ENCODE results near the gene VPS36. TPM values are rescaled to one million over a fixed set of nuclear protein-coding genes. Genes with fewer than 3 reads are reported as not detected.

VPS36 gene
- total and polyA plus RNA-seq, 2 of the 13 experiments (the other 11 are each of a cell fraction or from before 2014, with no cell fraction given), result 17.2 to 22.4 TPM

DNA sequence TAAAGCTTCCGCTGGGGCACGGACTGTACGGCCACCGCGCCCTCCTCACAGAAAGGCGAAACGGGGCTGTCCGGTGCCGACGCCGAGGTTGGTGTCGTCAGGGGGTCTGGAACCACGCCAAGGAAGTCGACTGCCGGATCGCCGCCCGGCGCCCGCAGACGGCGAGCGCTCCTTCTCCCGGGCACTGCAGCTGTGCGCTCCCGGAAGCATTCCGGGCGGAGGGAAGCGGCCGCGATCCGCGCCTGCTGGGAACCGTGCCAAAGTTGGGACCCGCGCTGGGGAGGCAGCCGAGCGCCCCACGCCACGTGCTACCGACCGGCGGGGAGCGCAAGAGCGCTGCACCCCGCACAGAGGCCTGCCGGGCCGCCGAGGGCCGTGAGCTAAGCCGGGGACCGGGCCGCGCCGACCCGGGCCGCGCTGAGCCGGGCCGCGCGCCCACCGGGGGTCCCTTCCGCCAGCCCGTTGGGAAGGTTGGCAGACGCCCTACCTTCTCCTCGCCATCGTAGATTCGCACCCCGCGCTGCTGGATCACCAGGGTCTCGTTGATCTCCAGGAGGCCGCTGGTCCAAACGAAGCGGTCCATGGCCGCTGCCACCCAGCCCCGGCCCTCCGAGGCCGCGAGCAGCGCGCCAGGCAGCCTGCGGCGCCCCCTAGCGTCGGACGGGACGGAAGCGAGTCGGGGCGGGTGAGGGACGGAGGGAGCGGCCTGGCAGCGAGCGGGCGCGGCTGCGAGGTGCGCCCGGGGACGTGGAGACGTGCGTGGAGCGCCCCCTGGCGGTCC lies at the start of gene VPS36 (continued):
- peak; percentile 53; the same call in 1 of the 2 replicates for TF ChIP-seq REXO4 (CRISPR knock-in tag; IDR thresholded peaks at IDR 0.05; ENCODE audit: borderline replicate concordance)
- TF ChIP-seq ZBTB42 (CRISPR knock-in tag; IDR thresholded peaks at IDR 0.05), result 0 out of 2 replicates have a peak, but pooled peaks have one; percentile 11
- TF ChIP-seq GATA4 (IDR thresholded peaks at IDR 0.05; ENCODE audit: borderline replicate concordance, low read depth), result no peak
- peak; percentile 97 for TF ChIP-seq ZFX (CRISPR knock-in tag; IDR thresholded peaks at IDR 0.05; ENCODE audit: low read depth)
- TF ChIP-seq, protein P1, sequence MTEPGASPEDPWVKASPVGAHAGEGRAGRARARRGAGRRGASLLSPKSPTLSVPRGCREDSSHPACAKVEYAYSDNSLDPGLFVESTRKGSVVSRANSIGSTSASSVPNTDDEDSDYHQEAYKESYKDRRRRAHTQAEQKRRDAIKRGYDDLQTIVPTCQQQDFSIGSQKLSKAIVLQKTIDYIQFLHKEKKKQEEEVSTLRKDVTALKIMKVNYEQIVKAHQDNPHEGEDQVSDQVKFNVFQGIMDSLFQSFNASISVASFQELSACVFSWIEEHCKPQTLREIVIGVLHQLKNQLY (CRISPR knock-in tag; IDR thresholded peaks at IDR 0.05), result no peak
- peak; percentile 68; the same call in 1 of the 2 replicates for TF ChIP-seq KAT7 (CRISPR knock-in tag; IDR thresholded peaks at IDR 0.05; ENCODE audit: borderline replicate concordance)
- TF ChIP-seq HES4 (CRISPR knock-in tag; IDR thresholded peaks at IDR 0.05; ENCODE audit: borderline replicate concordance), result peak; percentile 95
- TF ChIP-seq MEIS1 (CRISPR knock-in tag; IDR thresholded peaks at IDR 0.05; ENCODE audit: borderline replicate concordance), result no peak; the same call in 1 of the 2 replicates
- TF ChIP-seq JUNB (CRISPR knock-in tag; IDR thresholded peaks at IDR 0.05; ENCODE audit: borderline replicate concordance), result no peak
- TF ChIP-seq NFE2L2 (IDR thresholded peaks at IDR 0.05; ENCODE audit: low read length), result no peak
- TF ChIP-seq, protein P2, sequence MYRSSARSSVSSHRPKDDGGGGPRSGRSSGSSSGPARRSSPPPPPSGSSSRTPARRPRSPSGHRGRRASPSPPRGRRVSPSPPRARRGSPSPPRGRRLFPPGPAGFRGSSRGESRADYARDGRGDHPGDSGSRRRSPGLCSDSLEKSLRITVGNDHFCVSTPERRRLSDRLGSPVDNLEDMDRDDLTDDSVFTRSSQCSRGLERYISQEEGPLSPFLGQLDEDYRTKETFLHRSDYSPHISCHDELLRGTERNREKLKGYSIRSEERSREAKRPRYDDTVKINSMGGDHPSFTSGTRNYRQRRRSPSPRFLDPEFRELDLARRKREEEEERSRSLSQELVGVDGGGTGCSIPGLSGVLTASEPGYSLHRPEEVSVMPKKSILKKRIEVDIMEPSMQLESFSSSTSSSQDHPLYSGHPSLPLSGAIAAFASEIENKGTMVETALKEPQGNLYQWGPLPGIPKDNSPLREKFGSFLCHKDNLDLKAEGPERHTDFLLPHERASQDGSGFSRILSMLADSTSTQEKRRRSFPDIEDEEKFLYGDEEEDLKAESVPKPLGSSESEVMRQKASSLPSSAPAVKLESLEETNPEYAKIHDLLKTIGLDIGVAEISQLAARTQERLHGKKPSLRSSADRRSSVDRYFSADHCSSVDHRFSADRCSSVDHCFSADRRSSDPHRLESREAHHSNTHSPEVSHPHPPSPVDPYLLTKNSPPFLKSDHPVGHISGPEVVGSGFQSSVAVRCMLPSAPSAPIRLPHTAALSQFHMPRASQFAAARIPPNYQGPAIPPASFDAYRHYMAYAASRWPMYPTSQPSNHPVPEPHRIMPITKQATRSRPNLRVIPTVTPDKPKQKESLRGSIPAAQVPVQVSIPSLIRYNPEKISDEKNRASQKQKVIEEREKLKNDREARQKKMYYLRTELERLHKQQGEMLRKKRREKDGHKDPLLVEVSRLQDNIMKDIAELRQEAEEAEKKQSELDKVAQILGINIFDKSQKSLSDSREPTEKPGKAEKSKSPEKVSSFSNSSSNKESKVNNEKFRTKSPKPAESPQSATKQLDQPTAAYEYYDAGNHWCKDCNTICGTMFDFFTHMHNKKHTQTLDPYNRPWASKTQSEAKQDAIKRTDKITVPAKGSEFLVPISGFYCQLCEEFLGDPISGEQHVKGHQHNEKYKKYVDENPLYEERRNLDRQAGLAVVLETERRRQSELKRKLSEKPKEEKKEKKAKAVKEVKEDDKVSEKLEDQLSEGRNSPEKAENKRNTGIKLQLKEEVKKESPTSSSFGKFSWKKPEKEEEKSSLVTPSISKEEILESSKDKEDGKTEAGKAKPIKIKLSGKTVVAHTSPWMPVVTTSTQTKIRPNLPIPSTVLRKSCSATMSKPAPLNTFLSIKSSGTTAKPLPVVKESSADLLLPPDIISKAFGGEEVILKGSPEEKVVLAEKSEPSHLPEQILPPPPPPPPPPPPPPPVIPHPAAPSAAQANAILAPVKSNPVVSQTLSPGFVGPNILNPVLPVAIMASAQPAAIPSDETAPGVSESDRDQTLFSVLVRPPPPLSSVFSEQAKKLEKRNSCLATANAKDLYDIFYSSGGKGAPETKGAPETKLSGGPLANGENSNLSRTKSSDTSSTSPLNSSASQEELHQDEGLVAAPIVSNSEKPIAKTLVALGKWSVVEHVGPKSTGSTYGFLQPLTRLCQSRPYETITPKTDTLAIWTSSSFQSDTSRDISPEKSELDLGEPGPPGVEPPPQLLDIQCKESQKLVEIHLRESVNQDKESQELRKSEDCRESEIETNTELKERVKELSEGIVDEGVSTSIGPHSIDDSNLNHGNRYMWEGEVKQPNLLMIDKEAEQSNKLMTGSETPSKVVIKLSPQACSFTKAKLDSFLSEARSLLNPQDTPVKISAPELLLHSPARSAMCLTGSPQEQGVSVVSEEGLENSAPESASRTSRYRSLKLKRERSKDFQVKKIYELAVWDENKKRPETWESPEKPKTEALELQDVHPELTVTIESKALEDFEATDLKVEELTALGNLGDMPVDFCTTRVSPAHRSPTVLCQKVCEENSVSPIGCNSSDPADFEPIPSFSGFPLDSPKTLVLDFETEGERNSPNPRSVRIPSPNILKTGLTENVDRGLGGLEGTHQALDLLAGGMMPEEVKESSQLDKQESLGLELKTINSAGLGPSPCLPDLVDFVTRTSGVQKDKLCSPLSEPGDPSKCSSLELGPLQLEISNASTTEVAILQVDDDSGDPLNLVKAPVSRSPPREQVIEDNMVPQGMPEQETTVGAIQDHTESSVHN (CRISPR knock-in tag; IDR thresholded peaks at IDR 0.05), result no peak
- TF ChIP-seq MAFG (CRISPR knock-in tag; IDR thresholded peaks at IDR 0.05), result no peak
- peak; percentile 98; the same call in 1 of the 2 replicates for TF ChIP-seq ZFP82 (CRISPR knock-in tag; IDR thresholded peaks at IDR 0.05; ENCODE audit: borderline replicate concordance)
- peak; percentile 95 for TF ChIP-seq SALL1 (CRISPR knock-in tag; IDR thresholded peaks at IDR 0.05)
- no peak for TF ChIP-seq MEF2D (CRISPR knock-in tag; IDR thresholded peaks at IDR 0.05)
- TF ChIP-seq ZNF839 (CRISPR knock-in tag; IDR thresholded peaks at IDR 0.05; ENCODE audit: borderline replicate concordance), result peak; percentile 52; the same call in 1 of the 2 replicates
- TF ChIP-seq ZFP41 (CRISPR knock-in tag; IDR thresholded peaks at IDR 0.05; ENCODE audit: borderline replicate concordance), result no peak
- no peak for TF ChIP-seq POLR2AphosphoS2 (IDR thresholded peaks at IDR 0.05; ENCODE audit: low read depth, low read length)
- TF ChIP-seq ZMYM4 (CRISPR knock-in tag; IDR thresholded peaks at IDR 0.05), result peak; percentile 88
- TF ChIP-seq, protein P3, sequence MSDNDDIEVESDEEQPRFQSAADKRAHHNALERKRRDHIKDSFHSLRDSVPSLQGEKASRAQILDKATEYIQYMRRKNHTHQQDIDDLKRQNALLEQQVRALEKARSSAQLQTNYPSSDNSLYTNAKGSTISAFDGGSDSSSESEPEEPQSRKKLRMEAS (IDR thresholded peaks at IDR 0.05), result peak; percentile 92
- TF ChIP-seq MTA3 (CRISPR knock-in tag; IDR thresholded peaks at IDR 0.05), result no peak
- TF ChIP-seq CBX5 (CRISPR knock-in tag; IDR thresholded peaks at IDR 0.05; ENCODE audit: borderline replicate concordance), result 0 out of 2 replicates have a peak, but pooled peaks have one; percentile 57

Measured in HepG2 (cell line).